Left lung (tissue), 10 donors: Measurements from ENCODE around the gene RBL2. TPM values are rescaled to one million over a fixed set of nuclear protein-coding genes. Genes with fewer than 3 reads are reported as not detected.

Experiments used
- ATAC-seq: fragments of 200-7000 bp; cut with Tn5 transposase; one replicate; pipeline ENCODE4 v1.9.1; 2020; ENCODE audit warnings: moderate library complexity
- DNase-seq, 4 donors: peaks; one replicate each; pipeline ENCODE4 v3.0.0-alpha.2; 2013 to 2020
- H3K27ac ChIP-seq, 2 donors: fragments of 200-600 bp; sonication (generic) in 1 of 2; one replicate each; pipeline versions ENCODE4 v1.5.0 to v1.8.0; 2020 to 2021
- H3K27me3 ChIP-seq, 2 donors: fragments of 200-600 bp; sonication (generic) in 1 of 2; one replicate each; pipeline versions ENCODE4 v1.5.0 to v1.8.0; 2020 to 2021
- H3K36me3 ChIP-seq, 2 donors: fragments of 200-600 bp; sonication (generic) in 1 of 2; one replicate each; pipeline versions ENCODE4 v1.5.0 to v1.8.0; 2020 to 2021
- H3K4me1 ChIP-seq, 2 donors: fragments of 200-600 bp; one replicate each; pipeline ENCODE4 v1.8.0; 2021
- H3K4me3 ChIP-seq, 2 donors: fragments of 200-600 bp; sonication (generic) in 1 of 2; one replicate each; pipeline versions ENCODE4 v1.5.0 to v1.8.0; 2020 to 2021; ENCODE audit warnings: mild to moderate bottlenecking in 1 of 2
- H3K9me3 ChIP-seq, 2 donors: fragments of 200-600 bp; sonication (generic) in 1 of 2; one replicate each; pipeline versions ENCODE4 v1.5.0 to v1.8.0; 2020 to 2021
- intact Hi-C, 2 donors: fragments of 100-400 bp; cut with DNase I; formaldehyde crosslinking; loops; one replicate each; pipeline versions ENCODE4 v1.11.2 to v1.14.2; 2022
- polyA plus RNA-seq, 6 donors: library from polyadenylated mRNA; unstranded; fragments of 120-200 nt; gene quantifications; one replicate each; pipeline ENCODE4 v1.2.1, GENCODE V29; 2013; ENCODE audit not compliant: insufficient read length in 6 of 6
- total RNA-seq, 2 donors: library from RNA; stranded (reverse); fragmentation: NEBNext Ultra II Directional; extraction: Animal tissue kit (Norgen Biotek cat#: 25700); gene quantifications; one replicate each; pipeline ENCODE4 v1.2.1, GENCODE V29; 2021
- TF ChIP-seq, protein P1 (sequence below), 2 donors: fragments of 200-600 bp; sonication (generic) in 1 of 2; IDR thresholded peaks; one replicate each; pipeline versions ENCODE4 v1.5.0 to v1.8.0; 2021; ENCODE audit warnings: antibody characterized with exemption in 2 of 2
- donor health status: DM: no; HTN: yes; CAD: no.
- donor health status: DM: no; HTN: no; CAD: no.

Gene RBL2
- total and polyA plus RNA-seq, 8 donors: 62.1 to 121 (median 93.3) TPM

DNA sequence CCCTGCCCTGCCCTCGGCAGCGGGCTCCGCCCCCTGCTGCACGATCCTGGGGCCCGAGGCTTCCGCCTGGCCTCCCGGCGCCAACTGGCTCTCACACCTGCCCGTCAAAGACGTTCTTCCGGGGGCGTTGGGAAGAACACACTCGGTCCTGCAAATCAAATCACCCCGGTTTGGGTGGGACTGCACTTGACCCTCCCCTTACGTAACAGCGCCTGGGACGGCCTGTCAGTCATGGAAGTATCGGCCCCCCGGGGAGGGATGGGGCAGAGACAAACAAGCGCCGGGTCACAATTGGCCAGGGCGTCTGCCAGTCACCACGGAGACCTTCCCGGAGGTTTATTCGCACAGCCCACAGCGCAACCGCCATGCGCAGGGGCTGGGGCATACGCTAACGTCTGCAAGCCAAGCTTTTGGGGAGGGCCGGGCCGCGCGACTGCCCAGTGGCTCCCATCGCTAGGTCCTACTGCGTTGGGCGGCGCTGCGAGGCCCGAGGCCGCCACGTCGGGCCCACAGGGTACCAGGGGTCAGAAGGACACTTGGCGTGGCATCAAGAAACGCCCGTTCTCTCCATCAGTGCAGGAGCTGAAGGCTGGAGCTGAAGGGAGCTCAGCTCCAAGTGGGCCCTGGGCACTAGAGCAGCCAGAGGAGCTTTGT, 69.1 kb downstream of the RBL2 start:
- H3K27me3 ChIP-seq: no peaks in the 10 kb centered on the region
- H3K36me3 ChIP-seq: peaks cover 0 to 9% of the 10 kb centered on the region in 2 donors
- H3K4me1 ChIP-seq: peaks cover 8 to 34% of the 10 kb centered on the region in 2 donors
- intact Hi-C loops: no loop called here
- no peaks in the 10 kb centered on the region for H3K9me3 ChIP-seq
- H3K27ac ChIP-seq: peak overlapping the region; percentile 94 to 95
- DNase-seq (peak; percentile 100), ATAC-seq (peak; percentile 93)
- peak overlapping the region; percentile 89 to 95 for H3K4me3 ChIP-seq
- TF ChIP-seq, protein P1, sequence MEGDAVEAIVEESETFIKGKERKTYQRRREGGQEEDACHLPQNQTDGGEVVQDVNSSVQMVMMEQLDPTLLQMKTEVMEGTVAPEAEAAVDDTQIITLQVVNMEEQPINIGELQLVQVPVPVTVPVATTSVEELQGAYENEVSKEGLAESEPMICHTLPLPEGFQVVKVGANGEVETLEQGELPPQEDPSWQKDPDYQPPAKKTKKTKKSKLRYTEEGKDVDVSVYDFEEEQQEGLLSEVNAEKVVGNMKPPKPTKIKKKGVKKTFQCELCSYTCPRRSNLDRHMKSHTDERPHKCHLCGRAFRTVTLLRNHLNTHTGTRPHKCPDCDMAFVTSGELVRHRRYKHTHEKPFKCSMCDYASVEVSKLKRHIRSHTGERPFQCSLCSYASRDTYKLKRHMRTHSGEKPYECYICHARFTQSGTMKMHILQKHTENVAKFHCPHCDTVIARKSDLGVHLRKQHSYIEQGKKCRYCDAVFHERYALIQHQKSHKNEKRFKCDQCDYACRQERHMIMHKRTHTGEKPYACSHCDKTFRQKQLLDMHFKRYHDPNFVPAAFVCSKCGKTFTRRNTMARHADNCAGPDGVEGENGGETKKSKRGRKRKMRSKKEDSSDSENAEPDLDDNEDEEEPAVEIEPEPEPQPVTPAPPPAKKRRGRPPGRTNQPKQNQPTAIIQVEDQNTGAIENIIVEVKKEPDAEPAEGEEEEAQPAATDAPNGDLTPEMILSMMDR (IDR thresholded peaks at IDR 0.05): no peak

GRCh38 chr16:53503991-53504663, 69.9 kb downstream of the RBL2 start:
- ATAC-seq: peak; percentile 6
- H3K36me3 ChIP-seq: peaks cover 0 to 2% of the 10 kb centered on the region in 2 donors
- intact Hi-C loops: no loop called here
- H3K4me1 ChIP-seq: peaks cover 8 to 34% of the 10 kb centered on the region in 2 donors
- no peaks in the 10 kb centered on the region for H3K9me3 ChIP-seq
- DNase-seq: peak in 3 of 4 donors; percentile 49 to 70 (median 63)
- peak overlapping the region; percentile 94 to 95 for H3K27ac ChIP-seq
- H3K4me3 ChIP-seq: peak overlapping the region; percentile 43 to 89
- TF ChIP-seq, protein P1 (IDR thresholded peaks at IDR 0.05): no peak
- H3K27me3 ChIP-seq: no peaks in the 10 kb centered on the region

GRCh38 chr16:53504665-53505064, 70.4 kb downstream of the RBL2 start:
- intact Hi-C loops: no loop called here
- Histone ChIP-seq H3K27ac (peak overlapping the region; percentile 94 to 95), H3K4me3 (peak overlapping the region in 1 of 2 donors; percentile 89), H3K9me3 (no peaks in the 10 kb centered on the region), H3K4me1 (peaks cover 8 to 36% of the 10 kb centered on the region in 2 donors), H3K27me3 (no peaks in the 10 kb centered on the region), H3K36me3 (no peaks in the 10 kb centered on the region)
- TF ChIP-seq, protein P1 (IDR thresholded peaks at IDR 0.05): no peak
- no peak for ATAC-seq
- DNase-seq: no peak

DNA sequence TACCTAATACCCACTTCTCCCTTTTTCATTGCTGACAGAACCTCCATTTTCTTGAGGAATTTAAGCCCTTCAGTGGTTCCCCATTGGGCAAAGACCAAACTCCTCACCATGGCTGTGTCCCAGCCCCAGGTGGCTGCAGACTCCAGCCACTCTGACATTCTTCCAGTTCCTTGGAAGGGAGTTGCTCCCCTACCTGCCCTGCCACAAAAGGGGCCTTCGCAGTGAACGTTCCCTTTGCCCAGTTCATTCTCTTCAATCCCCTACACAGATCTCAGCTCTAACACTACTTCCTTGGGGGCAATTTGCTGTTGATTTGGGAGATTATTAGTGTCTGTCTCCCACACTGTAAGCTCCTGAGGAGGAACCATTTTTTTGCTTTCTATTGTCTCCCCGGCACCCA, 72.0 kb downstream of the RBL2 start:
- H3K36me3 ChIP-seq: no peaks in the 10 kb centered on the region
- H3K27me3 ChIP-seq: no peaks in the 10 kb centered on the region
- no peak overlapping the region for H3K27ac ChIP-seq
- H3K4me3 ChIP-seq: no peak overlapping the region
- TF ChIP-seq, protein P1 (IDR thresholded peaks at IDR 0.05): no peak
- ATAC-seq: no peak
- no peak for DNase-seq
- H3K9me3 ChIP-seq: no peaks in the 10 kb centered on the region
- H3K4me1 ChIP-seq: peaks cover 15 to 43% of the 10 kb centered on the region in 2 donors
- intact Hi-C loops: no loop called here

- H3K9me3 ChIP-seq: no peaks in the 10 kb centered on the region
- H3K4me1 ChIP-seq: peaks cover 17 to 39% of the 10 kb centered on the region in 2 donors
- no peaks in the 10 kb centered on the region for H3K27me3 ChIP-seq
- TF ChIP-seq, protein P1 (IDR thresholded peaks at IDR 0.05): no peak
- ATAC-seq (no peak), DNase-seq (no peak)
- intact Hi-C loops: no loop called here
- H3K36me3 ChIP-seq: no peaks in the 10 kb centered on the region
- H3K4me3 ChIP-seq: no peak overlapping the region
- H3K27ac ChIP-seq: no peak overlapping the region
Observed at GRCh38 chr16:53507464-53508179, 73.4 kb downstream of the RBL2 start.
